ENCODE measurements around the gene UPP2.

GRCh38 chr2:158071018-158071417, 30.7 kb upstream of the UPP2 start:
- TF ChIP-seq REST (IDR thresholded peaks at IDR 0.05; ENCODE audit: insufficient read depth in 1 of 2, low read depth in 2 of 2, low read length in 2 of 2) = no peak
- TF ChIP-seq TAF1 (IDR thresholded peaks at IDR 0.05; ENCODE audit: borderline replicate concordance, insufficient read depth, low read length) = no peak
- no peak for TF ChIP-seq POLR2AphosphoS5 (IDR thresholded peaks at IDR 0.05; ENCODE audit: low read depth, low read length)
- no peak for TF ChIP-seq SIN3A (IDR thresholded peaks at IDR 0.05; ENCODE audit: borderline replicate concordance, insufficient read depth, low read length)
- TF ChIP-seq FOXP2 (optimal IDR thresholded peaks at IDR 0.05; ENCODE audit: borderline replicate concordance, extremely low read depth, extremely low read length, insufficient read depth) = no peak

Data from PFSK-1 (cell line).